Spleen (tissue), 7 donors: ENCODE data around the gene PMIS2.

Experiments
- POLR2A ChIP-seq, 3 donors: fragments of 450-650 bp; IDR thresholded peaks; one replicate each; pipeline ENCODE4 v1.5.1; 2017; ENCODE audit warnings: antibody characterized with exemption in 3 of 3, mild to moderate bottlenecking in 1 of 3
- POLR2AphosphoS5 ChIP-seq, 3 donors: sonication (generic); formaldehyde crosslinking; IDR thresholded peaks; one replicate each; pipeline ENCODE4 v1.5.1; 2017; ENCODE audit warnings: antibody characterized with exemption in 3 of 3
- TF ChIP-seq, protein P1 (sequence below), 11 experiments: fragments of 200-600 bp in 7 of 11; fragments of 450-650 bp in 4 of 11; sonication (generic) in 4 of 11; IDR thresholded peaks in 8 of 11; conservative IDR thresholded peaks in 3 of 11; 1 replicate in 7 of 11; 2 replicates in 4 of 11; pipeline versions ENCODE4 v1.4.0 to v1.8.0; 2016 to 2021; ENCODE audit warnings: antibody characterized with exemption in 11 of 11, inconsistent platforms in 4 of 11, mild to moderate bottlenecking in 1 of 11
- donor health status: DM: no; HTN: no; CAD: no; lungs with moderate emphysema.
- donor health status: DM: no; HTN: no; CAD: no.
- donor health status: DM: no; HTN: no; CAD: no.

DNA sequence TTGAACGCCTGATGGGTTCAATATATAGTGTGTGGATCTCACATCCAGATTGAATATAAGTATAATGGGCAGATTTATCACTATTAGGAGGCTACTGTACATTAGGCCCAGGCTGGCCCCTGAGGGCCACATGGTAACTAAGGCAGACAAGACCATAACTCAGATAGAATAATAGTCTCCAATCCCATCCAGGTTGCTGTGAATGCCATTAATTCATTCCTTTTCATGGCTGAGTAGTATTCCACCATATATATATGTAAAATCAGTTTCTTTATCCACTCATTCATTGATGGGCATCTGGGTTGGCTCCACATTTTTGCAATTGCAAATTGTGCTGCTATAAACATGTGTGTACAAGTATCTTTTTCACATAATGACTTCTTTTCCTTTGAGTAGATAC is 8.1 kb upstream of the PMIS2 start:
- TF ChIP-seq, protein P1, sequence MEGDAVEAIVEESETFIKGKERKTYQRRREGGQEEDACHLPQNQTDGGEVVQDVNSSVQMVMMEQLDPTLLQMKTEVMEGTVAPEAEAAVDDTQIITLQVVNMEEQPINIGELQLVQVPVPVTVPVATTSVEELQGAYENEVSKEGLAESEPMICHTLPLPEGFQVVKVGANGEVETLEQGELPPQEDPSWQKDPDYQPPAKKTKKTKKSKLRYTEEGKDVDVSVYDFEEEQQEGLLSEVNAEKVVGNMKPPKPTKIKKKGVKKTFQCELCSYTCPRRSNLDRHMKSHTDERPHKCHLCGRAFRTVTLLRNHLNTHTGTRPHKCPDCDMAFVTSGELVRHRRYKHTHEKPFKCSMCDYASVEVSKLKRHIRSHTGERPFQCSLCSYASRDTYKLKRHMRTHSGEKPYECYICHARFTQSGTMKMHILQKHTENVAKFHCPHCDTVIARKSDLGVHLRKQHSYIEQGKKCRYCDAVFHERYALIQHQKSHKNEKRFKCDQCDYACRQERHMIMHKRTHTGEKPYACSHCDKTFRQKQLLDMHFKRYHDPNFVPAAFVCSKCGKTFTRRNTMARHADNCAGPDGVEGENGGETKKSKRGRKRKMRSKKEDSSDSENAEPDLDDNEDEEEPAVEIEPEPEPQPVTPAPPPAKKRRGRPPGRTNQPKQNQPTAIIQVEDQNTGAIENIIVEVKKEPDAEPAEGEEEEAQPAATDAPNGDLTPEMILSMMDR (IDR thresholded peaks at IDR 0.05 in 8 of 11, conservative IDR thresholded peaks at IDR 0.05 in 3 of 11) = no peak
- no peak for TF ChIP-seq POLR2AphosphoS5 (IDR thresholded peaks at IDR 0.05)
- TF ChIP-seq POLR2A (IDR thresholded peaks at IDR 0.05) = no peak
